Neural cell (in vitro differentiated cells): ENCODE results near the gene BUD31.

ENCODE experiments used
- EP300 ChIP-seq: fragments of 450-650 bp; conservative IDR thresholded peaks from 2 replicates; pipeline ENCODE4 v1.6.1; 2014; ENCODE audit warnings: antibody characterized with exemption, mild to moderate bottlenecking, moderate library complexity; ENCODE audit not compliant: poor library complexity, severe bottlenecking
- EZH2 ChIP-seq: fragments of 200-600, 300-800 bp; shearing (Covaris generic), sonication (generic); IDR thresholded peaks from 2 replicates; pipeline ENCODE4 v1.6.1; 2014; ENCODE audit warnings: antibody characterized with exemption, low read length, borderline replicate concordance, mild to moderate bottlenecking; ENCODE audit not compliant: insufficient read depth, poor library complexity, severe bottlenecking
- MXI1 ChIP-seq: fragments of 450-650 bp; conservative IDR thresholded peaks from 2 replicates; pipeline ENCODE4 v1.6.1; 2014; ENCODE audit warnings: antibody characterized with exemption, mild to moderate bottlenecking; ENCODE audit not compliant: poor library complexity, severe bottlenecking
- POLR2AphosphoS5 ChIP-seq: IDR thresholded peaks from 2 replicates; pipeline ENCODE4 v1.6.1; 2012
- RAD21 ChIP-seq: fragments of 450-650 bp; conservative IDR thresholded peaks from 2 replicates; pipeline ENCODE4 v1.6.1; 2014; ENCODE audit warnings: antibody characterized with exemption, mild to moderate bottlenecking, moderate library complexity
- TAF1 ChIP-seq: IDR thresholded peaks from 2 replicates; pipeline ENCODE4 v1.6.1; 2012; ENCODE audit warnings: low read depth
- TF ChIP-seq, protein P1 (sequence below): fragments of 450-650 bp; IDR thresholded peaks from 2 replicates; pipeline ENCODE4 v1.5.1; 2014; ENCODE audit warnings: antibody characterized with exemption, mild to moderate bottlenecking, moderate library complexity; ENCODE audit not compliant: poor library complexity, severe bottlenecking
- TF ChIP-seq, protein P2 (sequence below): IDR thresholded peaks from 2 replicates; pipeline ENCODE4 v1.6.1; 2012; ENCODE audit warnings: borderline replicate concordance

DNA sequence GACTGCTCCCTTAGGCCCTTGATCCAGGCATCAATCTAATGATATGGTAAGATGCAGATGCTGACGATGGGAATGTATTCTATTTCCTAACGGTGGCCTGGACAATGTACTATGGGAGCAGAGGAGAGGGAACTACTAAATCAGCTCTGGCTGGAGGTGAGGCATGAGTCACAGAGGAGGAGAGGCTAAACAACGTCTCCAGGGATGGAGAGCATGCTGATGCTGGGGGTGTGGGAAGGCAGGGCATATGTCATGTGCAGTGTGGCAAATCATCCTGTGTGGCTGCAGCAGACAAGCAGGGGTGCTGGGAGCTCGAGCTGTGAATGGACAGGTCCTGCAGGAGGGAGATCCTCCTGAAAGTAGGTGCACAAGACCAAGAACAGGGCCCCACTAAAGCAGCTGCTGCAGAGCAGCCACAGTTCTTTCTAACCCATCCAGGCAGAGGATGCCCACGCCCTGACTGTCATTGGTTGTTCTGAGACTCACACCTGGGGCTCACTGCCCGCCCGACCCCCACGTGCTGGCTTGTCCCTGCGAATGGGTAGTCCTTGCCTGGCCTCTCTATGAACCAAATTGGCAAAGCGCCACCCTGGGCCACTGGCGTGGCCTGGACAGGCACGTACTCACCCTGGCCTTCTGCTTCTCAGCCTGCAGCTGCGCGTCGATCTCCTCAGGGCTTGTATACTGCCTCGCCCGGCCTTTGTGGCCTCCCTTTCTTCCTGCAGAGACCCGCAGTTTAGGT is 4.4 kb upstream of the BUD31 start:
- TF ChIP-seq, protein P1, sequence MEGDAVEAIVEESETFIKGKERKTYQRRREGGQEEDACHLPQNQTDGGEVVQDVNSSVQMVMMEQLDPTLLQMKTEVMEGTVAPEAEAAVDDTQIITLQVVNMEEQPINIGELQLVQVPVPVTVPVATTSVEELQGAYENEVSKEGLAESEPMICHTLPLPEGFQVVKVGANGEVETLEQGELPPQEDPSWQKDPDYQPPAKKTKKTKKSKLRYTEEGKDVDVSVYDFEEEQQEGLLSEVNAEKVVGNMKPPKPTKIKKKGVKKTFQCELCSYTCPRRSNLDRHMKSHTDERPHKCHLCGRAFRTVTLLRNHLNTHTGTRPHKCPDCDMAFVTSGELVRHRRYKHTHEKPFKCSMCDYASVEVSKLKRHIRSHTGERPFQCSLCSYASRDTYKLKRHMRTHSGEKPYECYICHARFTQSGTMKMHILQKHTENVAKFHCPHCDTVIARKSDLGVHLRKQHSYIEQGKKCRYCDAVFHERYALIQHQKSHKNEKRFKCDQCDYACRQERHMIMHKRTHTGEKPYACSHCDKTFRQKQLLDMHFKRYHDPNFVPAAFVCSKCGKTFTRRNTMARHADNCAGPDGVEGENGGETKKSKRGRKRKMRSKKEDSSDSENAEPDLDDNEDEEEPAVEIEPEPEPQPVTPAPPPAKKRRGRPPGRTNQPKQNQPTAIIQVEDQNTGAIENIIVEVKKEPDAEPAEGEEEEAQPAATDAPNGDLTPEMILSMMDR, result no peak
- TF ChIP-seq POLR2AphosphoS5 (no peak), EP300 (no peak), MXI1 (no peak), EZH2 (no peak), RAD21 (no peak), TAF1 (no peak)
- TF ChIP-seq, protein P2, sequence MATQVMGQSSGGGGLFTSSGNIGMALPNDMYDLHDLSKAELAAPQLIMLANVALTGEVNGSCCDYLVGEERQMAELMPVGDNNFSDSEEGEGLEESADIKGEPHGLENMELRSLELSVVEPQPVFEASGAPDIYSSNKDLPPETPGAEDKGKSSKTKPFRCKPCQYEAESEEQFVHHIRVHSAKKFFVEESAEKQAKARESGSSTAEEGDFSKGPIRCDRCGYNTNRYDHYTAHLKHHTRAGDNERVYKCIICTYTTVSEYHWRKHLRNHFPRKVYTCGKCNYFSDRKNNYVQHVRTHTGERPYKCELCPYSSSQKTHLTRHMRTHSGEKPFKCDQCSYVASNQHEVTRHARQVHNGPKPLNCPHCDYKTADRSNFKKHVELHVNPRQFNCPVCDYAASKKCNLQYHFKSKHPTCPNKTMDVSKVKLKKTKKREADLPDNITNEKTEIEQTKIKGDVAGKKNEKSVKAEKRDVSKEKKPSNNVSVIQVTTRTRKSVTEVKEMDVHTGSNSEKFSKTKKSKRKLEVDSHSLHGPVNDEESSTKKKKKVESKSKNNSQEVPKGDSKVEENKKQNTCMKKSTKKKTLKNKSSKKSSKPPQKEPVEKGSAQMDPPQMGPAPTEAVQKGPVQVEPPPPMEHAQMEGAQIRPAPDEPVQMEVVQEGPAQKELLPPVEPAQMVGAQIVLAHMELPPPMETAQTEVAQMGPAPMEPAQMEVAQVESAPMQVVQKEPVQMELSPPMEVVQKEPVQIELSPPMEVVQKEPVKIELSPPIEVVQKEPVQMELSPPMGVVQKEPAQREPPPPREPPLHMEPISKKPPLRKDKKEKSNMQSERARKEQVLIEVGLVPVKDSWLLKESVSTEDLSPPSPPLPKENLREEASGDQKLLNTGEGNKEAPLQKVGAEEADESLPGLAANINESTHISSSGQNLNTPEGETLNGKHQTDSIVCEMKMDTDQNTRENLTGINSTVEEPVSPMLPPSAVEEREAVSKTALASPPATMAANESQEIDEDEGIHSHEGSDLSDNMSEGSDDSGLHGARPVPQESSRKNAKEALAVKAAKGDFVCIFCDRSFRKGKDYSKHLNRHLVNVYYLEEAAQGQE, result no peak
